CD4-positive, alpha-beta T cell (primary cell): ENCODE data around the gene OPN1MW2. TPM values are rescaled to one million over a fixed set of nuclear protein-coding genes. Genes with fewer than 3 reads are reported as not detected.
"Not testable (repeated sequence)": the region's sequence is repeated elsewhere in the genome, so short reads cannot be mapped to it uniquely, and the experiment has no call there.

ENCODE experiments used
- ATAC-seq: fragments of 200-7000 bp; cut with Tn5 transposase; one replicate; pipeline ENCODE4 v1.10.0; 2022; ENCODE audit warnings: mild to moderate bottlenecking; ENCODE audit not compliant: poor library complexity
- CTCF ChIA-PET: fragments of 350-600 bp; sonication (Branson Sonifier 250); formaldehyde crosslinking; loops from one replicate; lab custom pipeline; 2021; ENCODE audit warnings: antibody characterized with exemption, inconsistent platforms; lab: Charles Lee
- POLR2A ChIA-PET: fragments of 350-600 bp; sonication (Branson Sonifier 250); formaldehyde crosslinking; loops from one replicate; lab custom pipeline; 2021; ENCODE audit warnings: antibody characterized with exemption, inconsistent platforms; lab: Charles Lee
- DNase-seq, 14 experiments: peaks; one replicate each; pipeline ENCODE4 v3.0.0-alpha.2; 2013 to 2020; ENCODE audit warnings: mixed read lengths in 2 of 14
- H3K27ac ChIP-seq, 2 donors: one replicate each; pipeline versions ENCODE4 v1.5.1 to v1.7.0; 2013; ENCODE audit warnings: low read length in 2 of 2, low read depth in 1 of 2, mild to moderate bottlenecking in 1 of 2
- H3K27me3 ChIP-seq, 2 experiments: 1 replicate in 1 of 2; 2 replicates in 1 of 2; pipeline versions ENCODE4 v1.6.1 to v1.7.0; 2013; ENCODE audit warnings: low read length in 2 of 2, control low read depth in 1 of 2, mild to moderate bottlenecking in 1 of 2, moderate library complexity in 1 of 2; ENCODE audit not compliant: insufficient read depth in 2 of 2, control insufficient read depth in 1 of 2
- H3K36me3 ChIP-seq: one replicate; pipeline ENCODE4 v1.6.1; 2013; ENCODE audit warnings: low read length, control low read depth; ENCODE audit not compliant: insufficient read depth
- H3K4me1 ChIP-seq: one replicate; pipeline ENCODE4 v1.6.1; 2013; ENCODE audit warnings: low read length, control low read depth; ENCODE audit not compliant: insufficient read depth
- H3K4me3 ChIP-seq: one replicate; pipeline ENCODE4 v1.5.1; 2013; ENCODE audit warnings: mild to moderate bottlenecking, low read length, moderate library complexity
- H3K9me3 ChIP-seq, 2 experiments: 1 replicate in 1 of 2; 2 replicates in 1 of 2; pipeline versions ENCODE4 v1.6.1 to v1.7.0; 2013; ENCODE audit warnings: low read length in 2 of 2, mild to moderate bottlenecking in 2 of 2, control low read depth in 1 of 2, moderate library complexity in 1 of 2; ENCODE audit not compliant: control insufficient read depth in 1 of 2, insufficient read depth in 1 of 2
- H3K27ac Mint-ChIP-seq: one replicate; pipeline ENCODE4 v1.8.0; 2020; ENCODE audit warnings: mixed read lengths
- H3K27me3 Mint-ChIP-seq: one replicate; pipeline ENCODE4 v1.8.0; 2021; ENCODE audit warnings: mixed read lengths
- H3K36me3 Mint-ChIP-seq: one replicate; pipeline ENCODE4 v1.8.0; 2021; ENCODE audit warnings: low read depth, mixed read lengths
- H3K4me1 Mint-ChIP-seq: one replicate; pipeline ENCODE4 v1.8.0; 2021; ENCODE audit warnings: low read depth, mixed read lengths
- H3K4me3 Mint-ChIP-seq: one replicate; pipeline ENCODE4 v1.8.0; 2020; ENCODE audit warnings: mild to moderate bottlenecking, mixed read lengths
- H3K9me3 Mint-ChIP-seq: one replicate; pipeline ENCODE4 v1.8.0; 2020; ENCODE audit warnings: mixed read lengths
- intact Hi-C, 2 experiments: fragments of 100-400 bp; cut with DNase I in 1 of 2; cut with micrococcal nuclease in 1 of 2; formaldehyde crosslinking; loops; one replicate each; pipeline versions ENCODE4 v1.15.1 to v1.9.0; 2023 to 2025; cut with DNase I, micrococcal nuclease
- total RNA-seq, 174 experiments: library from RNA in 2 of 174; stranded (reverse) in 2 of 174; gene quantifications; one replicate each; pipeline ENCODE4 v1.2.3 and lab custom pipeline; 2021 to 2026

Gene OPN1MW2
- total RNA-seq, 2 experiments from 2014 or later, result not detected

- H3K4me3 Mint-ChIP-seq, intact Hi-C loops: not testable (repeated sequence)
These were observed 23.1 kb upstream of the OPN1MW2 start for GRCh38 chrX:154196466-154196865.

DNA sequence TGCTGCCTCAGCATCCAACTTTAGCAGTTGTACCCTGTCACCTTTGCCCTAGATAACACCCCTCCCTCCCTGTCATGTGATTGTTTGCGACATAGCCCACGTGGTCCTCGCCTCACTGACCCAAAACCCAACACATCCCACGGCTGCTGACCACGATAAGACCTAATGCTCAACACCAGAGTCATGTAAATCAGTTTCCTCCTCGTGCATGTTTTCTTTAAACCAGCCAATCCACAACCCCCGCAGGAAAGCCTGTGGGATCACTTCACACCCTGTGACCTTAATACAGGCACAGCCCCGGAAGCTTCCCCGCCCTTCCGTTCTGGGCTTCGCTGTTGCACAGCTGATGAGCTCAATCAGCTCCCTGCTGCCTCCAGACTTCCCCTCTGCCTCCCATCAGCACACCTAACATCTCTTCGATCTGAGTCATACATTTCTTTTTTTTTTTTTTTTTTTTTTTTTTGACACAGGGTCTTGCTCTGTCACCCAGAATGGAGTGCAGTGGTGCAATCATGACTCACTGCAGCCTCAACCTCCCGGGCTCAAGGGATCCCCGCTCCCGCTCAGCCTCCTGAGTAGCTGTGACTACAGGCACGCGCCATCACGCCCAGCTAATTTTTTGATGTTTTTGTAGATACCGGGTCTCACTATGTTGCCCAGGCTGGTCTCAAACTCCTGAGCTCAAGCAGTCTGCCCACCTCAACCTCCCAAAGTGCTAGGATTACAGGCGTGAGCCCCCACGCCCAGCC lies 9.7 kb upstream of the OPN1MW2 start:
- H3K4me1 ChIP-seq, CTCF ChIA-PET, H3K4me3 ChIP-seq, intact Hi-C loops, H3K27ac Mint-ChIP-seq, H3K27ac ChIP-seq, H3K9me3 ChIP-seq, POLR2A ChIA-PET, H3K4me1 Mint-ChIP-seq, H3K4me3 Mint-ChIP-seq, H3K9me3 Mint-ChIP-seq, H3K36me3 Mint-ChIP-seq, H3K36me3 ChIP-seq, H3K27me3 Mint-ChIP-seq, H3K27me3 ChIP-seq: not testable (repeated sequence)
- DNase-seq (peak in 1 of 14 experiments; percentile 0), ATAC-seq (peak; percentile 94)

More at GRCh38 chrX:154196466-154196865, 23.1 kb upstream of the OPN1MW2 start:
- H3K27ac Mint-ChIP-seq, H3K36me3 Mint-ChIP-seq, H3K9me3 ChIP-seq, H3K9me3 Mint-ChIP-seq, H3K4me1 Mint-ChIP-seq, H3K4me3 ChIP-seq, H3K27me3 ChIP-seq, DNase-seq, CTCF ChIA-PET, H3K36me3 ChIP-seq, H3K27me3 Mint-ChIP-seq, H3K27ac ChIP-seq, POLR2A ChIA-PET, ATAC-seq, H3K4me1 ChIP-seq: not testable (repeated sequence)

GRCh38 chrX:154211057-154211456 lies 8.5 kb upstream of the OPN1MW2 start:
- H3K27ac Mint-ChIP-seq, H3K36me3 ChIP-seq, H3K4me3 ChIP-seq, H3K9me3 ChIP-seq, H3K4me1 Mint-ChIP-seq, H3K36me3 Mint-ChIP-seq, ATAC-seq, DNase-seq, H3K27me3 Mint-ChIP-seq, intact Hi-C loops, H3K9me3 Mint-ChIP-seq, H3K27me3 ChIP-seq, H3K27ac ChIP-seq, CTCF ChIA-PET, H3K4me3 Mint-ChIP-seq, POLR2A ChIA-PET, H3K4me1 ChIP-seq: not testable (repeated sequence)

- H3K9me3 Mint-ChIP-seq, H3K4me3 Mint-ChIP-seq, H3K4me1 ChIP-seq, H3K27me3 ChIP-seq, H3K4me1 Mint-ChIP-seq, H3K27ac Mint-ChIP-seq, DNase-seq, H3K27me3 Mint-ChIP-seq, H3K36me3 Mint-ChIP-seq, CTCF ChIA-PET, ATAC-seq, H3K36me3 ChIP-seq, H3K4me3 ChIP-seq, H3K9me3 ChIP-seq, H3K27ac ChIP-seq, intact Hi-C loops, POLR2A ChIA-PET: not testable (repeated sequence)
These were observed 8.1 kb upstream of the OPN1MW2 start for GRCh38 chrX:154211499-154211898.

- H3K27ac Mint-ChIP-seq, DNase-seq, POLR2A ChIA-PET, H3K9me3 ChIP-seq, H3K9me3 Mint-ChIP-seq, H3K36me3 ChIP-seq, H3K27me3 ChIP-seq, H3K4me3 ChIP-seq, H3K36me3 Mint-ChIP-seq, H3K4me3 Mint-ChIP-seq, ATAC-seq, intact Hi-C loops, CTCF ChIA-PET, H3K4me1 Mint-ChIP-seq, H3K27me3 Mint-ChIP-seq, H3K27ac ChIP-seq, H3K4me1 ChIP-seq: not testable (repeated sequence)
These were observed 5.7 kb downstream of the OPN1MW2 start for GRCh38 chrX:154225292-154225691.

DNA sequence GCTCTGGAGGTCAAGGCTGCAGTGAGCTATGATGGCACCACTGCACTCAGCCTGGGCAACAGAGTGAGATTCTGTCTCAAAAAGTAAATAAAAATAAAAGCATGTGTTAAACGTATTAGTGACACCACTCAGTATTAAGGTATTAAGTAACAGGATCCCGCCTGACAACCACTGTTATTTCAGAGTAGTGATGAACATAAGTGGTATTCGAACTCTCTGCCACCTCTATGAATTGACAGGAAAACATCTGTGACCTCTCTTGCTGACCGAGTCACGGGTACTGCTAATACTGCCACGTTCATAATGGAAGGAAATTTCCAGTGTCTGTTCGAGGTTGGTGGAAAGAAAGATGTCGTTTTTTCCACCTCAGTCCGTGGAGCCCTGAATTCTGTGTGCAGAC lies 7.2 kb downstream of the OPN1MW2 start:
- H3K9me3 Mint-ChIP-seq, H3K27ac Mint-ChIP-seq, CTCF ChIA-PET, H3K27me3 Mint-ChIP-seq, intact Hi-C loops, POLR2A ChIA-PET, H3K4me3 ChIP-seq, H3K27me3 ChIP-seq, H3K9me3 ChIP-seq, DNase-seq, H3K4me1 ChIP-seq, H3K4me3 Mint-ChIP-seq, ATAC-seq, H3K27ac ChIP-seq, H3K36me3 ChIP-seq, H3K4me1 Mint-ChIP-seq, H3K36me3 Mint-ChIP-seq: not testable (repeated sequence)

DNA sequence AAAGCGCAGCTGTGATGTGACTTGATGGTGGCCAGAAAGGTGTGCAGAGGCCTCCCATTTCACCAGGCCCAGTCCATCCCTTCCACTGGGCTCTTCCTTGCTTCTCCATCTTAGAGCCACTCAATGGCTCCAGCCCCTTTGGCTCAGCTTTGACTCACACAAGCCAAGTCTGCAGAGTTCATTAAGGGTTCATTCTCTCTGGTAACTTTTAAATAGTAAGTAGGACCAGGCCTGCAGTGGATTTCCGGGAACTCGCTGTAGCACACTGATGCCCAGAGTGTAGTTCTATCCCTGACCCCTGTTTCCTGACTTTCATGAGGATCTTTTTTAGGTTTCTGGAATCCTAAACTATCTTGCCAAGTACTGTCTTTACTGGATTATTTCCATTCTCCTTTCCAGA lies 11.9 kb downstream of the OPN1MW2 start:
- H3K27me3 ChIP-seq, H3K9me3 ChIP-seq, H3K4me1 ChIP-seq, H3K27ac ChIP-seq, intact Hi-C loops, H3K36me3 ChIP-seq, H3K9me3 Mint-ChIP-seq, CTCF ChIA-PET, H3K36me3 Mint-ChIP-seq, H3K27me3 Mint-ChIP-seq, H3K27ac Mint-ChIP-seq, ATAC-seq, POLR2A ChIA-PET, H3K4me1 Mint-ChIP-seq, H3K4me3 ChIP-seq, H3K4me3 Mint-ChIP-seq, DNase-seq: not testable (repeated sequence)
